ENCODE data around the gene DNAH1.

DNA sequence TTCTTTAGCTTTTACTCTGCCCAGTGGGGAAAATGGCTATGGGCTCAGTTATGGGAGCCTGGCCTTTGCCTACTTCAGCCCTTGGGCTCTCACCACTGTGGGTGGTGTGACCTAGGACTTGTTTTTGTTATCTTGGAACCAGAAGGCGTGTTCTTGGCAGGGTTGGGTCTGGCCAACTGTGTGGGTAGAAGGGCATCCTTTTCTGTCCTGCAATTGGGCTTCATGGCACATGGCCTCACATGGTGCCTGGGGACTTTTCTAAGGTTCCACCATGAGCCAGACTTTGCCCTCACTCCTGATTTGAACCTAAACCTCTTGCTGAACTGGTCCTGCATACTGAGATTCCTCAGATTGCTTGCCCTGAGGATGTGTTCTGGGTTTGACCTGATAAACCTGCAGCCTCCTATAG lies 26.8 kb upstream of the DNAH1 start:
- TF ChIP-seq EZH2 (IDR thresholded peaks at IDR 0.05; ENCODE audit: borderline replicate concordance, insufficient read depth, low read depth, low read length, poor library complexity, severe bottlenecking): no peak
- TF ChIP-seq, protein P1, sequence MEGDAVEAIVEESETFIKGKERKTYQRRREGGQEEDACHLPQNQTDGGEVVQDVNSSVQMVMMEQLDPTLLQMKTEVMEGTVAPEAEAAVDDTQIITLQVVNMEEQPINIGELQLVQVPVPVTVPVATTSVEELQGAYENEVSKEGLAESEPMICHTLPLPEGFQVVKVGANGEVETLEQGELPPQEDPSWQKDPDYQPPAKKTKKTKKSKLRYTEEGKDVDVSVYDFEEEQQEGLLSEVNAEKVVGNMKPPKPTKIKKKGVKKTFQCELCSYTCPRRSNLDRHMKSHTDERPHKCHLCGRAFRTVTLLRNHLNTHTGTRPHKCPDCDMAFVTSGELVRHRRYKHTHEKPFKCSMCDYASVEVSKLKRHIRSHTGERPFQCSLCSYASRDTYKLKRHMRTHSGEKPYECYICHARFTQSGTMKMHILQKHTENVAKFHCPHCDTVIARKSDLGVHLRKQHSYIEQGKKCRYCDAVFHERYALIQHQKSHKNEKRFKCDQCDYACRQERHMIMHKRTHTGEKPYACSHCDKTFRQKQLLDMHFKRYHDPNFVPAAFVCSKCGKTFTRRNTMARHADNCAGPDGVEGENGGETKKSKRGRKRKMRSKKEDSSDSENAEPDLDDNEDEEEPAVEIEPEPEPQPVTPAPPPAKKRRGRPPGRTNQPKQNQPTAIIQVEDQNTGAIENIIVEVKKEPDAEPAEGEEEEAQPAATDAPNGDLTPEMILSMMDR (IDR thresholded peaks at IDR 0.05): no peak
